ENCODE data around the gene CD300A. TPM values are rescaled to one million over a fixed set of nuclear protein-coding genes. Genes with fewer than 3 reads are reported as not detected.

The CD300A gene
- total and polyA plus RNA-seq, 2 donors (not counting 3 experiments of a cell fraction or from before 2014, with no cell fraction given), result not detected

- H3K79me2 ChIP-seq (ENCODE audit: control insufficient read depth, insufficient read depth, low read length), result no peaks in the 10 kb centered on the region
- no peak overlapping the region for H3K27ac ChIP-seq (ENCODE audit: insufficient read depth, low read depth, low read length)
- H3K4me3 ChIP-seq (replicated peaks in 1 of 3; ENCODE audit: insufficient read depth in 1 of 3, low read depth in 1 of 3, low read length in 3 of 3), result no peak overlapping the region
- DNase-seq (ENCODE audit: low read depth, low spot score) (no peak), FAIRE-seq (no peak)
- TF ChIP-seq POLR2A (IDR thresholded peaks at IDR 0.05; ENCODE audit: low read depth, low read length) (no peak), POLR2AphosphoS5 (IDR thresholded peaks at IDR 0.05; ENCODE audit: insufficient read depth, low read depth, low read length) (no peak), CTCF (IDR thresholded peaks at IDR 0.05; ENCODE audit: extremely low read depth in 1 of 2, insufficient read depth in 1 of 2, low read depth in 1 of 2, low read length in 2 of 2) (no peak), FOS (IDR thresholded peaks at IDR 0.05; ENCODE audit: borderline replicate concordance, insufficient read depth, low read length) (no peak), GATA2 (IDR thresholded peaks at IDR 0.05; ENCODE audit: insufficient read depth, insufficient read length, low read depth, low read length) (no peak), MYC (IDR thresholded peaks at IDR 0.05; ENCODE audit: low read depth, low read length) (no peak), EZH2 (IDR thresholded peaks at IDR 0.05; ENCODE audit: borderline replicate concordance, low read depth, low read length, severe bottlenecking) (no peak), JUN (IDR thresholded peaks at IDR 0.05; ENCODE audit: borderline replicate concordance, insufficient read depth, insufficient read length, low read depth) (no peak), MAX (IDR thresholded peaks at IDR 0.05; ENCODE audit: insufficient read depth, insufficient read length) (no peak)
- H3K9ac ChIP-seq (replicated peaks; ENCODE audit: extremely low read depth, insufficient read depth, low read length), result no peak overlapping the region
- CTCF ChIA-PET, result no interaction called here
- dilution Hi-C loops (cut with MboI; ENCODE audit: extremely low pct_ligation_motif_present, low sequenced_read_pairs) (no loop called here), intact Hi-C loops (cut with micrococcal nuclease) (no loop called here)
- no peak overlapping the region for H2AFZ ChIP-seq (ENCODE audit: low read depth, low read length)
- no peaks in the 10 kb centered on the region for H3K9me1 ChIP-seq (replicated peaks; ENCODE audit: control insufficient read depth, extremely low read depth, insufficient read depth, low read length)
- no peaks in the 10 kb centered on the region for H4K20me1 ChIP-seq (replicated peaks; ENCODE audit: control insufficient read depth, extremely low read depth, insufficient read depth, low read length)
- H3K9me3 ChIP-seq (replicated peaks; ENCODE audit: control insufficient read depth, insufficient read depth, low read length), result no peaks in the 10 kb centered on the region
- H3K36me3 ChIP-seq (ENCODE audit: control insufficient read depth in 2 of 2, extremely low read depth in 1 of 2, insufficient read depth in 2 of 2, low read length in 2 of 2), result no peaks in the 10 kb centered on the region
- H3K4me1 ChIP-seq (ENCODE audit: control insufficient read depth, extremely low read depth, insufficient read depth, low read length), result no peaks in the 10 kb centered on the region
- no peaks in the 10 kb centered on the region for H3K27me3 ChIP-seq (ENCODE audit: control insufficient read depth in 2 of 2, insufficient read depth in 2 of 2, low read length in 2 of 2)
- H3K4me2 ChIP-seq (ENCODE audit: insufficient read depth, low read length), result no peak overlapping the region
- POLR2A ChIA-PET, result no interaction called here
- no TSS peak for BruUV-seq (replicated peaks)
These were observed 46.5 kb upstream of the CD300A start for GRCh38 chr17:74419928-74420411.

Measured in endothelial cell of umbilical vein (primary cell).